Activated CD8-positive, alpha-beta memory T cell treated with anti-CD3 and anti-CD28 coated beads, Interleukin-2, amount 10 ng/mL, durations not matched to agents 7 days and 5 days (primary cell): ENCODE results near the gene LIPH. TPM values are rescaled to one million over a fixed set of nuclear protein-coding genes. Genes with fewer than 3 reads are reported as not detected.

ENCODE experiments used
- ATAC-seq: fragments of 150-1000 bp; cut with Tn5 transposase; one replicate; pipeline ENCODE4 v1.10.0; 2021; ENCODE audit warnings: moderate library complexity
- CTCF ChIA-PET: fragments of 350-600 bp; sonication (Branson Sonifier 250); formaldehyde crosslinking; loops from one replicate; lab custom pipeline; 2021; ENCODE audit warnings: antibody characterized with exemption; lab: Charles Lee
- DNase-seq: peaks from one replicate; pipeline ENCODE4 v3.0.0-alpha.2; 2020
- H3K27ac Mint-ChIP-seq: one replicate; pipeline ENCODE4 v1.8.0; 2021; ENCODE audit warnings: mild to moderate bottlenecking, mixed read lengths
- H3K27me3 Mint-ChIP-seq: one replicate; pipeline ENCODE4 v1.8.0; 2021; ENCODE audit warnings: mixed read lengths
- H3K36me3 Mint-ChIP-seq: one replicate; pipeline ENCODE4 v1.8.0; 2021; ENCODE audit warnings: mild to moderate bottlenecking, mixed read lengths
- H3K4me1 Mint-ChIP-seq: one replicate; pipeline ENCODE4 v1.8.0; 2021; ENCODE audit warnings: mixed read lengths
- H3K4me3 Mint-ChIP-seq: one replicate; pipeline ENCODE4 v1.8.0; 2021; ENCODE audit warnings: mild to moderate bottlenecking, moderate library complexity, mixed read lengths
- H3K9me3 Mint-ChIP-seq: one replicate; pipeline ENCODE4 v1.8.0; 2022; ENCODE audit warnings: low read depth, mixed read lengths
- total RNA-seq, 2 experiments: library from RNA; stranded (reverse); gene quantifications; one replicate each; pipeline ENCODE4 v1.2.3, GENCODE V29; 2021

Gene LIPH
- total RNA-seq, 2 experiments from 2014 or later: not detected

DNA sequence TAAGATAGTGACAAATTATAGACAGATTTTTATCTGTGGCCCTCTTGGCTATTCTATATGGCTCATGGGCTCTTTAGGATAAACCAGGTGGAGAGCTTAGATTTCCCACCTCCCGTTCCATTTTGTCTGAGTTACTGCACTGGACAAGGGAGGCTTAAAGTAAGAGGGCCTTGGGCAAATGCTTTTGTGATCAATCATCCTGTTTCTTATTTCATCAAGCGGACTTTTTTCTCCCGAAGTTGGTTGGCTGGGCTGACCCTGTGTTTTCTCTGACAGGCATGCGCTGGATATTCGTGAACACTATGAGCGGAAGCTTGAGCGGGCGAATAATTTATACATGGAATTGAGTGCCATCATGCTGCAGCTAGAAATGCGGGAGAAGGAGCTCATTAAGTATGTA, 86.9 kb downstream of the LIPH start:
- Mint-ChIP-seq H3K36me3 (no peaks in the 10 kb centered on the region), H3K27ac (no peak overlapping the region), H3K27me3 (no peaks in the 10 kb centered on the region), H3K4me1 (no peaks in the 10 kb centered on the region), H3K4me3 (no peak overlapping the region), H3K9me3 (no peaks in the 10 kb centered on the region)
- CTCF ChIA-PET: no interaction called here
- no peak for DNase-seq
- ATAC-seq: no peak

DNA sequence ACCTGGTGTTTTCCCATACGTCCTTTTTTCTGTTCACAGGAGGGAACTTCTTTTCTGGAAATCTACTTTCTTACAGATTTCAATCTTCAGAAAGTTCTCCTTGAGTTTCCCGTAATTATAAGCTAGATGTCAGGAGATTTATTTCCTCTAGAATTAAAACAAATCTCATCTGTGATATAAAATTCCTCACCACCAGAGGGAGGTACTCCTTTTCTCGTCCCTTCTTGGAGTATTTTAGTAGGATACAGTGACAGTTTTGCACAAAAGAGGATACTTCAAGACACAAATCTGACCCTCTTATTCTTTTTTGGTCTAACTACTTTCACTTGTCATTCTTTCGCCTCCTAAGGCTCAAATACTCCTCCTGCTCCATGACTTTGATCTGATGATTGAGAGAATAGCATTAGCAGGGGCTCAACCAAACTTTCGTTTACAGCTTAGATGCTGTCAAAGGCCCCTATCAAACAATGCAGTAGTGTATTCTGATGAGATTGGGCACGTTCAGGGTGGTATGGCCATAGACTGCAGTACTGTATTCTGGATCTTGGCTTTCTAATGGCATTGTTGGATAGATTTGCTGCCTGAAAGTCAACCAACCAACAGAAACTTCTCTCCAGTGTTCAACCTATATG, 91.6 kb downstream of the LIPH start:
- no peaks in the 10 kb centered on the region for H3K36me3 Mint-ChIP-seq
- CTCF ChIA-PET: interaction anchor here (1.0 kb wide), 1 partner anchor 98 kb away, joined by 4 read pairs; no protein-coding TSS in a partner anchor
- H3K4me3 Mint-ChIP-seq: no peak overlapping the region

DNA sequence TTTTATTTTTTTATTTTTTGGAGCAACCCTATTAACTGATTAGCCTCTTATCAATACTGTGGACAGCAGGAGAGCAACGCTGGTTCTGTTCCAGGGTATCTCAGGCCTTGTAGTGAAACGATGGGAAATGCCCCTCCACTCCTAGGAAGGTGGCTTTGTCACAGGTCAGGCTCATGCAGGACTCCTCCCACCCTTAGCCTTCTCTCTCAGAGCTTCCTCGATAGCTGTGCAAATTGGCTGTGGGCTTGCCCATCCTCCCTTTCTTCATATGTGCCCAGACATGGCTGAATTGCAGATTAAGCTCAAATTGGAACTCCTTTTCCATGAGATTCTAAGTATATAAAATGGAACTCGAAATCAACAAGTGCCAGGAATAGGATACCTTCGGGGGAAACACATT, 92.1 kb downstream of the LIPH start:
- CTCF ChIA-PET: interaction anchor here (1.0 kb wide), 1 partner anchor 99 kb away, joined by 4 read pairs; no protein-coding TSS in a partner anchor
- Mint-ChIP-seq H3K27ac (no peak overlapping the region), H3K27me3 (no peaks in the 10 kb centered on the region), H3K9me3 (no peaks in the 10 kb centered on the region), H3K4me1 (no peaks in the 10 kb centered on the region), H3K4me3 (no peak overlapping the region), H3K36me3 (no peaks in the 10 kb centered on the region)
- DNase-seq (no peak), ATAC-seq (no peak)

More for the DNA sequence above, 91.6 kb downstream of the LIPH start:
- H3K27me3 Mint-ChIP-seq: no peaks in the 10 kb centered on the region
- no peaks in the 10 kb centered on the region for H3K9me3 Mint-ChIP-seq
- no peak overlapping the region for H3K27ac Mint-ChIP-seq
- ATAC-seq (no peak), DNase-seq (no peak)
- no peaks in the 10 kb centered on the region for H3K4me1 Mint-ChIP-seq

DNA sequence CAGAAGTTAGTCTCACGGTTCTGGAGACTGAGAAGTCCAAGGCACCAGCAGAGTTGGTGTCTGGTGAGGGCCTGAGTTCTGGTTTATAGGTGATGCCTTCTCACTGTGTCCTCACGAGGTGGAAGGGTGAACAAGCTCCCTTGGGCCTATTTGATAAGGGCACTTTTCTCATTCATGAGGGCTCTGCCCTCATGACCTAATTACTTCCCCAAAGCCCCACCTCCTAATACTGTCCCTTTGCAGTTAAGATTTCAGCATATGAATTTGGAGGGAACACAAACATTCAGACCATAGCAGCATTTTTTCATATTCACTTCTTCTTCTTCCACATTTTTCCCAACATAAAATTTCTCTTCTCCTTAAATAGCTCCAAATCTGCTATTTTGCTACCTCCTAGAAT, 95.0 kb downstream of the LIPH start:
- no peaks in the 10 kb centered on the region for H3K4me1 Mint-ChIP-seq

More for the DNA sequence above, 95.0 kb downstream of the LIPH start:
- CTCF ChIA-PET: no interaction called here
- DNase-seq (no peak), ATAC-seq (no peak)
- Mint-ChIP-seq H3K27me3 (no peaks in the 10 kb centered on the region), H3K36me3 (no peaks in the 10 kb centered on the region), H3K27ac (no peak overlapping the region), H3K9me3 (no peaks in the 10 kb centered on the region), H3K4me3 (no peak overlapping the region)

Other genes with a start within 250 kb of the LIPH start
- gene MAP3K13, start 189.5 kb downstream of the LIPH start, total RNA-seq: 10 to 100 TPM in 1 of 2 experiments, 1 to 10 TPM in 1; 9.9 to 13.9 TPM
- 10 to 100 TPM; 16.3 to 20.4 TPM for gene TMEM41A, start 53.6 kb downstream of the LIPH start, total RNA-seq
- 10 to 100 TPM; 28.8 to 31.4 TPM for gene SENP2, start 33.7 kb upstream of the LIPH start, total RNA-seq